Measurements from ENCODE around the gene RSAD1.

GRCh38 chr17:50495918-50496317, 17.3 kb downstream of the RSAD1 start:
- TF ChIP-seq CTCF (IDR thresholded peaks at IDR 0.05) (no peak), EZH2phosphoT487 (IDR thresholded peaks at IDR 0.05) (no peak), EZH2 (IDR thresholded peaks at IDR 0.05) (no peak)

Measured in neural progenitor cell (in vitro differentiated cells).